Endothelial cell of umbilical vein (primary cell): ENCODE measurements around the gene SBF1. TPM values are rescaled to one million over a fixed set of nuclear protein-coding genes. Genes with fewer than 3 reads are reported as not detected.

Source experiments
- BruUV-seq: library from RNA; stranded (reverse); fragments of 400-500 nt; replicated peaks from 2 replicates; lab custom pipeline; 2021; lab: Mats Ljungman, UMichigan
- CTCF ChIA-PET: fragments of 300-600, 350-600 bp; sonication (Branson Sonifier 250); formaldehyde crosslinking; loops from one replicate; lab custom pipeline; 2021; ENCODE audit warnings: antibody characterized with exemption, inconsistent platforms; lab: Charles Lee
- POLR2A ChIA-PET: fragments of 300-600, 350-600 bp; sonication (Branson Sonifier 250); formaldehyde crosslinking; loops from one replicate; lab custom pipeline; 2021; ENCODE audit warnings: antibody characterized with exemption, inconsistent platforms; lab: Charles Lee
- DNase-seq: peaks from one replicate; pipeline ENCODE4 v3.0.0-alpha.2; 2011; ENCODE audit warnings: low read depth, low spot score
- FAIRE-seq: peaks from 2 replicates; lab custom pipeline; 2011; peaks lifted over from hg19 to GRCh38; lab: Jason Lieb, UNC
- H2AFZ ChIP-seq: 2 replicates; pipeline ENCODE4 v1.6.0; 2012; ENCODE audit warnings: low read depth, low read length, control low read depth, inconsistent platforms
- H3K27ac ChIP-seq: 2 replicates; pipeline ENCODE4 v1.5.1; 2011; ENCODE audit warnings: low read depth, mild to moderate bottlenecking, control low read depth, low read length, moderate library complexity; ENCODE audit not compliant: insufficient read depth
- H3K27me3 ChIP-seq, 2 experiments: 2 replicates each; pipeline versions ENCODE4 v1.6.0 to v1.6.1; 2011; ENCODE audit warnings: low read length in 2 of 2, mixed read lengths in 1 of 2; ENCODE audit not compliant: control insufficient read depth in 2 of 2, insufficient read depth in 2 of 2
- H3K36me3 ChIP-seq, 2 experiments: 2 replicates in 1 of 2; 3 replicates in 1 of 2; pipeline ENCODE4 v1.5.1; 2011; ENCODE audit warnings: low read length in 2 of 2, mild to moderate bottlenecking in 1 of 2, moderate library complexity in 1 of 2; ENCODE audit not compliant: control insufficient read depth in 2 of 2, insufficient read depth in 2 of 2; ENCODE audit errors: extremely low read depth in 1 of 2
- H3K4me1 ChIP-seq: 3 replicates; pipeline ENCODE4 v1.5.1; 2011; ENCODE audit warnings: mild to moderate bottlenecking, low read length; ENCODE audit not compliant: control insufficient read depth, insufficient read depth; ENCODE audit errors: extremely low read depth
- H3K4me2 ChIP-seq: 2 replicates; pipeline ENCODE4 v1.6.1; 2011; ENCODE audit warnings: low read length, control low read depth, mixed read lengths; ENCODE audit not compliant: insufficient read depth
- H3K4me3 ChIP-seq, 3 experiments: fragments of 200-600 bp in 1 of 3; sonication (generic), shearing (Covaris generic) in 1 of 3; replicated peaks in 1 of 3; 2 replicates each; pipeline ENCODE4 v1.5.1; 2011 to 2016; ENCODE audit warnings: control low read depth in 3 of 3, low read length in 3 of 3, mild to moderate bottlenecking in 2 of 3, inconsistent platforms in 1 of 3, low read depth in 1 of 3, moderate library complexity in 1 of 3; ENCODE audit not compliant: insufficient read depth in 1 of 3
- H3K79me2 ChIP-seq: 2 replicates; pipeline ENCODE4 v1.6.0; 2012; ENCODE audit warnings: low read length, inconsistent platforms; ENCODE audit not compliant: control insufficient read depth, insufficient read depth
- H3K9ac ChIP-seq: replicated peaks from 2 replicates; pipeline ENCODE3; 2011; ENCODE audit warnings: low read length, control low read depth; ENCODE audit not compliant: insufficient read depth; ENCODE audit errors: extremely low read depth
- H3K9me1 ChIP-seq: replicated peaks from 3 replicates; pipeline ENCODE4 v1.6.0; 2011; ENCODE audit warnings: mild to moderate bottlenecking, low read length; ENCODE audit not compliant: control insufficient read depth, insufficient read depth; ENCODE audit errors: extremely low read depth
- H3K9me3 ChIP-seq: replicated peaks from 2 replicates; pipeline ENCODE4 v1.5.1; 2012; ENCODE audit warnings: low read length, inconsistent platforms; ENCODE audit not compliant: control insufficient read depth, insufficient read depth
- H4K20me1 ChIP-seq: replicated peaks from 2 replicates; pipeline ENCODE3; 2011; ENCODE audit warnings: mild to moderate bottlenecking, low read length; ENCODE audit not compliant: control insufficient read depth, insufficient read depth; ENCODE audit errors: extremely low read depth
- EZH2 ChIP-seq: IDR thresholded peaks from 2 replicates; pipeline ENCODE4 v1.6.1; 2012; ENCODE audit warnings: borderline replicate concordance, low read depth, mild to moderate bottlenecking, moderate library complexity, low read length, inconsistent platforms; ENCODE audit not compliant: severe bottlenecking
- FOS ChIP-seq: IDR thresholded peaks from 2 replicates; pipeline ENCODE4 v1.6.1; 2011; ENCODE audit warnings: mild to moderate bottlenecking, low read length, moderate library complexity, borderline replicate concordance; ENCODE audit not compliant: insufficient read depth
- GATA2 ChIP-seq: IDR thresholded peaks from 2 replicates; pipeline ENCODE4 v1.7.0; 2011; ENCODE audit warnings: low read depth, mild to moderate bottlenecking, moderate library complexity, mixed read lengths, low read length; ENCODE audit not compliant: insufficient read length, insufficient read depth
- JUN ChIP-seq: IDR thresholded peaks from 2 replicates; pipeline ENCODE4 v1.6.1; 2011; ENCODE audit warnings: borderline replicate concordance, low read depth; ENCODE audit not compliant: insufficient read length, insufficient read depth
- MYC ChIP-seq: IDR thresholded peaks from one replicate; pipeline ENCODE4 v1.6.1; 2011; ENCODE audit warnings: mild to moderate bottlenecking, low read depth, low read length
- POLR2A ChIP-seq: IDR thresholded peaks from 2 replicates; pipeline ENCODE4 v1.6.1; 2012; ENCODE audit warnings: low read depth, mild to moderate bottlenecking, control low read depth, low read length
- POLR2AphosphoS5 ChIP-seq: IDR thresholded peaks from 2 replicates; pipeline ENCODE4 v1.6.1; 2012; ENCODE audit warnings: low read depth, mild to moderate bottlenecking, control low read depth, low read length, moderate library complexity; ENCODE audit not compliant: insufficient read depth
- dilution Hi-C: fragments of 300-500 bp; cut with MboI; formaldehyde crosslinking; loops from one replicate; pipeline ENCODE4 v1.15.0; 2019; ENCODE audit warnings: low sequenced_read_pairs; ENCODE audit not compliant: extremely low pct_ligation_motif_present
- intact Hi-C: fragments of 100-400 bp; cut with micrococcal nuclease; formaldehyde crosslinking; loops from one replicate; pipeline ENCODE4 v1.10.0; 2022
- polyA plus RNA-seq, 4 experiments: library from polyadenylated mRNA; depleted of rRNA in 3 of 4; stranded (reverse) in 3 of 4; unstranded in 1 of 4; fragments of >200 nt; gene quantifications; 2 replicates each; pipeline versions ENCODE4 v1.2.1 to v1.2.3, GENCODE V29; 2011 to 2012; ENCODE audit warnings: missing spikeins in 1 of 4
- total RNA-seq: library from RNA; stranded (reverse); gene quantifications from 2 replicates; pipeline ENCODE4 v1.2.3, GENCODE V29; 2021
- TF ChIP-seq, protein P1 (sequence below), 2 donors: IDR thresholded peaks; 1 replicate in 1 of 2; 2 replicates in 1 of 2; pipeline ENCODE4 v1.5.1; 2011; ENCODE audit warnings: low read length in 2 of 2, mild to moderate bottlenecking in 2 of 2, moderate library complexity in 2 of 2, control low read depth in 1 of 2, inconsistent platforms in 1 of 2, low read depth in 1 of 2; ENCODE audit not compliant: insufficient read depth in 1 of 2; ENCODE audit errors: extremely low read depth in 1 of 2
- TF ChIP-seq, protein P2 (sequence below): IDR thresholded peaks from 2 replicates; pipeline ENCODE4 v1.6.1; 2011; ENCODE audit not compliant: insufficient read depth, insufficient read length

SBF1 gene
- total and polyA plus RNA-seq, 2 donors (not counting 3 experiments of a cell fraction or from before 2014, with no cell fraction given) = 36.3 to 68.6 TPM

DNA sequence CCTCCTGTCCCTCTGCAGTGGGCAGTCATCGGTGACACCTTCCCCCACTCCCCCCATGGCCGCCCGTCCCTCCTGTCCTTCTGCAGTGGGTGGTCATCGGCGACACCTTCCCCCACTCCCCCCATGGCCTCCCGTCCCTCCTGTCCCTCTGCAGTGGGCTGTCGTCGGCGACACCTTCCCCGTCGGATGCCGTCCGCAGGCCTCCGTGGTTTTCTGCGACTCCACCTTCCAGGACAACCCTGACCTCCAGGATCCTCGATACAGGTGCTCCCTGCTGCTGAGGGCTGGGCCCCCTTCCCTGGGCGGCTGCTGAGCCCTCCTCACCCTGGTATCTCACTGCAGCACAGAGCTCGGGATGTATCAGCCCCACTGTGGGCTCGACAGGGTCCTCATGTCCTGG, 14.1 kb upstream of the SBF1 start:
- H3K4me2 ChIP-seq = no peak overlapping the region
- H3K36me3 ChIP-seq = no peaks in the 10 kb centered on the region
- TF ChIP-seq MYC = no peak
- no peak for TF ChIP-seq POLR2A
- TF ChIP-seq GATA2 = no peak
- no peak for TF ChIP-seq EZH2
- TF ChIP-seq, protein P1, sequence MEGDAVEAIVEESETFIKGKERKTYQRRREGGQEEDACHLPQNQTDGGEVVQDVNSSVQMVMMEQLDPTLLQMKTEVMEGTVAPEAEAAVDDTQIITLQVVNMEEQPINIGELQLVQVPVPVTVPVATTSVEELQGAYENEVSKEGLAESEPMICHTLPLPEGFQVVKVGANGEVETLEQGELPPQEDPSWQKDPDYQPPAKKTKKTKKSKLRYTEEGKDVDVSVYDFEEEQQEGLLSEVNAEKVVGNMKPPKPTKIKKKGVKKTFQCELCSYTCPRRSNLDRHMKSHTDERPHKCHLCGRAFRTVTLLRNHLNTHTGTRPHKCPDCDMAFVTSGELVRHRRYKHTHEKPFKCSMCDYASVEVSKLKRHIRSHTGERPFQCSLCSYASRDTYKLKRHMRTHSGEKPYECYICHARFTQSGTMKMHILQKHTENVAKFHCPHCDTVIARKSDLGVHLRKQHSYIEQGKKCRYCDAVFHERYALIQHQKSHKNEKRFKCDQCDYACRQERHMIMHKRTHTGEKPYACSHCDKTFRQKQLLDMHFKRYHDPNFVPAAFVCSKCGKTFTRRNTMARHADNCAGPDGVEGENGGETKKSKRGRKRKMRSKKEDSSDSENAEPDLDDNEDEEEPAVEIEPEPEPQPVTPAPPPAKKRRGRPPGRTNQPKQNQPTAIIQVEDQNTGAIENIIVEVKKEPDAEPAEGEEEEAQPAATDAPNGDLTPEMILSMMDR (IDR thresholded peaks at IDR 0.05; ENCODE audit: extremely low read depth in 1 of 2, insufficient read depth in 1 of 2, low read depth in 1 of 2, low read length in 2 of 2) = no peak
- TF ChIP-seq POLR2AphosphoS5 = no peak
- TF ChIP-seq, protein P2, sequence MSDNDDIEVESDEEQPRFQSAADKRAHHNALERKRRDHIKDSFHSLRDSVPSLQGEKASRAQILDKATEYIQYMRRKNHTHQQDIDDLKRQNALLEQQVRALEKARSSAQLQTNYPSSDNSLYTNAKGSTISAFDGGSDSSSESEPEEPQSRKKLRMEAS = no peak
- TF ChIP-seq FOS = no peak
- TF ChIP-seq JUN = no peak
- CTCF ChIA-PET = no interaction called here
- dilution Hi-C loops (no loop called here), intact Hi-C loops (no loop called here)
- FAIRE-seq (no peak), DNase-seq (no peak)
- H3K9ac ChIP-seq = no peak overlapping the region
- H2AFZ ChIP-seq = no peak overlapping the region
- no peaks in the 10 kb centered on the region for H3K4me1 ChIP-seq
- BruUV-seq = no TSS peak
- H4K20me1 ChIP-seq = no peaks in the 10 kb centered on the region
- no peak overlapping the region for H3K27ac ChIP-seq
- H3K79me2 ChIP-seq = no peaks in the 10 kb centered on the region
- POLR2A ChIA-PET = no interaction called here
- no peaks in the 10 kb centered on the region for H3K27me3 ChIP-seq
- H3K4me3 ChIP-seq = no peak overlapping the region
- H3K9me1 ChIP-seq = no peaks in the 10 kb centered on the region
- no peaks in the 10 kb centered on the region for H3K9me3 ChIP-seq
